Activated T-helper 17 cell treated with anti-CD3 and anti-CD28 coated beads, Interleukin-2, amount 50 U/mL, for 72 hours (primary cell): Measurements from ENCODE around the gene PLSCR3. TPM values are rescaled to one million over a fixed set of nuclear protein-coding genes. Genes with fewer than 3 reads are reported as not detected.
"Not testable (repeated sequence)": the region's sequence is repeated elsewhere in the genome, so short reads cannot be mapped to it uniquely, and the experiment has no call there.

Source experiments
- ATAC-seq: fragments of 150-1000 bp; cut with Tn5 transposase; replicated peaks from 2 replicates; pipeline ENCODE4 v1.10.0; 2021; ENCODE audit warnings: mild to moderate bottlenecking, moderate library complexity
- H3K27ac Mint-ChIP-seq: one replicate; pipeline ENCODE4 v1.8.0; 2022; ENCODE audit warnings: mixed read lengths
- H3K27me3 Mint-ChIP-seq: one replicate; pipeline ENCODE4 v1.8.0; 2022; ENCODE audit warnings: mixed read lengths
- H3K36me3 Mint-ChIP-seq: one replicate; pipeline ENCODE4 v1.8.0; 2022; ENCODE audit warnings: low read depth, mild to moderate bottlenecking, mixed read lengths
- H3K4me1 Mint-ChIP-seq: one replicate; pipeline ENCODE4 v1.8.0; 2022; ENCODE audit warnings: mixed read lengths
- H3K4me3 Mint-ChIP-seq: one replicate; pipeline ENCODE4 v1.8.0; 2022; ENCODE audit warnings: mild to moderate bottlenecking, mixed read lengths
- H3K9me3 Mint-ChIP-seq: one replicate; pipeline ENCODE4 v1.8.0; 2022; ENCODE audit warnings: mixed read lengths
- total RNA-seq, 2 donors: library from RNA; stranded (reverse); gene quantifications; one replicate each; pipeline ENCODE4 v1.2.3, GENCODE V29; 2022

Gene PLSCR3
- total RNA-seq, 2 donors from 2014 or later: 62.8 to 94.4 TPM

GRCh38 chr17:7389924-7390910, 4.1 kb downstream of the PLSCR3 start:
- Mint-ChIP-seq H3K27ac (peak overlapping the region; percentile 30), H3K4me1 (peaks cover 16% of the 10 kb centered on the region), H3K4me3 (no peak overlapping the region), H3K9me3 (no peaks in the 10 kb centered on the region), H3K36me3 (peaks cover 55% of the 10 kb centered on the region), H3K27me3 (no peaks in the 10 kb centered on the region)
- no peak for ATAC-seq

DNA sequence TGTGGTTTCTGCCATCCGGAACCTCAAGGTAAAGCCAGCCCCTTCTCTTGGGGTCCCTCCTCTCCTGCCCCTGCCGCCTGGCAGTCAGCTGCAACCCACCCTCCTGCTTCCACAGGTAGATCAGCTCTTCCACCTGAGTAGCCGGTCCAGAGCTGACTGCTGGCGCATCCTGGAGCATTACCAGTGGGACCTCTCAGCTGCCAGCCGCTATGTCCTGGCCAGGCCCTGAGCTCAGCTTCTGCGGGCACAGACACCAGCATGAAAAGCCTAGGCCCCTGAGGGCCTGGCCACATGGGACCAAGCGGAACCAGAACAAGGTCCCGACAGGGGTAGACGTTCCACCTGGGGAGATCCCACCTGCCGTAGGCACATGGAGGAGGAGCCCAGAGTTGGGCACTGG, 5.5 kb downstream of the PLSCR3 start:
- ATAC-seq: no peak
- H3K4me3 Mint-ChIP-seq: no peak overlapping the region
- peaks cover 52% of the 10 kb centered on the region for H3K36me3 Mint-ChIP-seq
- H3K27me3 Mint-ChIP-seq: no peaks in the 10 kb centered on the region
- H3K9me3 Mint-ChIP-seq: no peaks in the 10 kb centered on the region
- no peak overlapping the region for H3K27ac Mint-ChIP-seq
- peaks cover 16% of the 10 kb centered on the region for H3K4me1 Mint-ChIP-seq

DNA sequence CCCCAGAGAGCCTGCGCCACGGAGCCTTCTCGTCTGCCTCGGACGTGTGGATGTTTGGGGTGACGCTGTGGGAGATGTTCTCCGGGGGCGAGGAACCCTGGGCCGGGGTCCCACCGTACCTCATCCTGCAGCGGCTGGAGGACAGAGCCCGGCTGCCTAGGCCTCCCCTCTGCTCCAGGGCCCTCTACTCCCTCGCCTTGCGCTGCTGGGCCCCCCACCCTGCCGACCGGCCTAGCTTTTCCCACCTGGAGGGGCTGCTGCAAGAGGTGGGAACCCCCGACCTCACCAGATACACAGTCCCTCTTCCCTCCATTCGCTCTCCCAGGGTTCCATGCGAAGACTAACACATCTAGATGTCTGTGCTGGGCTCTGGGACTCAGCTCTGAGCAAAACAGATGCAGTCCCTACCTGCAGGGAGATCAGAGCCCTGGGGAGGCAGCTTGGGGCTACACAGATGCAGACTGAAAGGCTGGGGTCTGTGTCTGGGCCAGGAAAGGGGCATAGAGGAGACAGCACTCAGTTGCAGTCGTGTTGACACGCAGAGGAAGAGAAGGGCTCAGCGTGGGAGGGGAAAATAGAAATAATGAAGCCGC, 9.7 kb downstream of the PLSCR3 start:
- Mint-ChIP-seq H3K4me1 (peaks cover 16% of the 10 kb centered on the region), H3K9me3 (no peaks in the 10 kb centered on the region), H3K27me3 (peaks cover 21% of the 10 kb centered on the region), H3K27ac (peak overlapping the region; percentile 48), H3K4me3 (peak overlapping the region; percentile 77), H3K36me3 (peaks cover 12% of the 10 kb centered on the region)
- no peak for ATAC-seq

DNA sequence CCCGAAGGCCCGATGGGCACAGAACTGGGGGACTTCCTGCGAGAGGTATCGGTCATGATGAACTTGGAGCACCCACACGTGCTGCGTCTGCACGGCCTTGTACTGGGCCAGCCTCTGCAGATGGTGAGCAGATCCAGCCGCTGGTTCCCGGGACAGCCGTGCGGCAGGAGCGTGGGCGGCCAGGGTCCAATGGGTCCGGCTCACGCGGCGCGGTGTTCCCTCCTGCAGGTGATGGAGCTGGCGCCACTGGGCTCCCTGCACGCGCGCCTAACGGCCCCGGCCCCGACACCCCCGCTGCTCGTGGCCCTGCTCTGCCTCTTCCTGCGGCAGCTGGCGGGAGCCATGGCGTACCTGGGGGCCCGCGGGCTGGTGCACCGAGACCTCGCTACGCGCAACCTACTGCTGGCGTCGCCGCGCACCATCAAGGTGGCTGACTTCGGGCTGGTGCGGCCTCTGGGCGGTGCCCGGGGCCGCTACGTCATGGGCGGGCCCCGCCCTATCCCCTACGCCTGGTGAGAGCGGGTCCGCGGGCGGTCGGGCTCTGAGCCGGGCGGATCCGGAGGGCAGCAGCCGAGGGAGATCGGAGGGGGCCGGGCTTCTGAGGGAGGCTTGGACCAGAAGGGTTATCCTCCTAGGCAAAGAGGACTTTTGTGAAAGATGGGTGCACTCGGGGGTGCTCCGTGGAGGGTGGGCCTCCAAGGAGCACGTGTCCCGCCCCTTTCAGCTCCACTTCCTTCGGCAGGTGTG, 10.4 kb downstream of the PLSCR3 start:
- Mint-ChIP-seq H3K4me3 (peak overlapping the region; percentile 77), H3K9me3 (no peaks in the 10 kb centered on the region), H3K4me1 (peaks cover 13% of the 10 kb centered on the region), H3K36me3 (peaks cover 7% of the 10 kb centered on the region), H3K27ac (peak overlapping the region; percentile 48), H3K27me3 (peaks cover 27% of the 10 kb centered on the region)
- peak; percentile 99 for ATAC-seq

- H3K27ac Mint-ChIP-seq: no peak overlapping the region
- no peaks in the 10 kb centered on the region for H3K9me3 Mint-ChIP-seq
- no peak for ATAC-seq
- H3K36me3 Mint-ChIP-seq: peaks cover 7% of the 10 kb centered on the region
- peak overlapping the region; percentile 77 for H3K4me3 Mint-ChIP-seq
- peaks cover 13% of the 10 kb centered on the region for H3K4me1 Mint-ChIP-seq
- H3K27me3 Mint-ChIP-seq: peaks cover 27% of the 10 kb centered on the region
Measured at GRCh38 chr17:7383371-7383741, 11.0 kb downstream of the PLSCR3 start.

GRCh38 chr17:7382901-7383300, 11.4 kb downstream of the PLSCR3 start:
- H3K36me3 Mint-ChIP-seq: peaks cover 7% of the 10 kb centered on the region
- H3K27me3 Mint-ChIP-seq: peaks cover 27% of the 10 kb centered on the region
- peaks cover 13% of the 10 kb centered on the region for H3K4me1 Mint-ChIP-seq
- H3K27ac Mint-ChIP-seq: no peak overlapping the region
- H3K9me3 Mint-ChIP-seq: no peaks in the 10 kb centered on the region
- ATAC-seq: no peak
- peak overlapping the region; percentile 77 for H3K4me3 Mint-ChIP-seq

DNA sequence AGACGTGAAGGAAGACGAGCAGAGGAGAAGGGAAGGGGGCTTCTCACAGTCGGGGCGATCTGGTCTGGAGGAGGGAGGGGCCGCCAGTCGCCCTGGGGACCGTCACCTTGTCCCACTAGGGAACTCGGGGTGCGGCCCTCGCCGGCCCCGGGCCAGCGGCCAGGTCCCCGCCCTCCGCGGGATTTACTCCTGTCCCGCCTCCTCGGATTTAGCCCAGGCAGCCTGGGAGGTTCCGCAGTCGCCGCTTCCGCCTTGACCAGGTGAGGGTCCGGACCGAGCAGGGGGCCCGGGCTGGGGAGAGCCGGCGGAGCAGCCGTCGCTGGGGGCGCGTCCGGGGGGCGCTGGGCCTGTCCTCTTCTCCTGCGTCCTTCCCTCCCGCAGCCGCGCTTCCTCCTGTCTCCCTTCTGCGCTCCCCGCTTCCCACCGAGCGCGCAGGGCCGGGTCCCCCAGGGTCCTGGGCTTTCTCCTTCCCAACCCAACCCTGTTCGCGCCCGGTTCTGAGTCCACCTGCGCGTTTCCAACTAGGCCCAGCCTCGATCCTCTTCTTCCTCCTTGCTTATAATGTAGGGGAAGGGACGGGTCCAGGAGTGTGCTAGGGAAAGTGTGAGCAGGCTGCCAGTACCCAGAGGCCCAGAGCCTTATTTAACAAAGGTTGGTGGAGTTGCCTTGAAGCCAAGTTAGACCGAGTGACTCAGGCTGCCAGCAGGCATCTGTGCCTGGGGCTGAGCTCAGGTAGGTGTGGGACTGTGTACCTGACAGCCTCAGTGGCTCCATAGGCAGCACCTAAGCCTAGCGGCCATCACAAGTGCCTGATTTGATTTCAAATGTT, 13.3 kb downstream of the PLSCR3 start, which contains the start of gene TNK1:
Gene TNK1 (plus strand): TSS at position 235 of the 829 bp plus-strand sequence. CDS start 1,838 bp downstream, outside the sequence.
- H3K9me3 Mint-ChIP-seq: no peaks in the 10 kb centered on the region
- no peak for ATAC-seq
- H3K4me3 Mint-ChIP-seq: no peak within 1 kb of the TSS
- H3K27me3 Mint-ChIP-seq: peaks cover 31% of the 10 kb centered on the region
- H3K4me1 Mint-ChIP-seq: peaks cover 9% of the 10 kb centered on the region
- no peaks in the 10 kb centered on the region for H3K36me3 Mint-ChIP-seq
- no peak within 1 kb of the TSS for H3K27ac Mint-ChIP-seq

- no peak for ATAC-seq
- Mint-ChIP-seq H3K36me3 (no peaks in the 10 kb centered on the region), H3K27ac (no peak overlapping the region), H3K9me3 (no peaks in the 10 kb centered on the region), H3K4me1 (peaks cover 9% of the 10 kb centered on the region), H3K27me3 (peaks cover 31% of the 10 kb centered on the region), H3K4me3 (no peak overlapping the region)
Measured at GRCh38 chr17:7380321-7380720, 14.0 kb downstream of the PLSCR3 start.

- Mint-ChIP-seq H3K4me1 (peaks cover 5% of the 10 kb centered on the region), H3K27ac (no peak overlapping the region), H3K36me3 (no peaks in the 10 kb centered on the region), H3K27me3 (peaks cover 31% of the 10 kb centered on the region), H3K4me3 (no peak overlapping the region), H3K9me3 (no peaks in the 10 kb centered on the region)
- ATAC-seq: no peak
Measured at GRCh38 chr17:7379134-7379533, 15.2 kb downstream of the PLSCR3 start.

- no peak overlapping the region for H3K27ac Mint-ChIP-seq
- ATAC-seq: no peak
- H3K4me3 Mint-ChIP-seq: no peak overlapping the region
- no peaks in the 10 kb centered on the region for H3K4me1 Mint-ChIP-seq
- no peaks in the 10 kb centered on the region for H3K9me3 Mint-ChIP-seq
- H3K27me3 Mint-ChIP-seq: peaks cover 7% of the 10 kb centered on the region
- H3K36me3 Mint-ChIP-seq: no peaks in the 10 kb centered on the region
Measured at GRCh38 chr17:7374353-7374752, 20.0 kb downstream of the PLSCR3 start.

GRCh38 chr17:7370853-7371252, 23.5 kb downstream of the PLSCR3 start:
- no peaks in the 10 kb centered on the region for H3K36me3 Mint-ChIP-seq
- H3K4me3 Mint-ChIP-seq: no peak overlapping the region
- H3K9me3 Mint-ChIP-seq: no peaks in the 10 kb centered on the region
- no peaks in the 10 kb centered on the region for H3K27me3 Mint-ChIP-seq
- H3K4me1 Mint-ChIP-seq: no peaks in the 10 kb centered on the region
- no peak overlapping the region for H3K27ac Mint-ChIP-seq
- no peak for ATAC-seq

DNA sequence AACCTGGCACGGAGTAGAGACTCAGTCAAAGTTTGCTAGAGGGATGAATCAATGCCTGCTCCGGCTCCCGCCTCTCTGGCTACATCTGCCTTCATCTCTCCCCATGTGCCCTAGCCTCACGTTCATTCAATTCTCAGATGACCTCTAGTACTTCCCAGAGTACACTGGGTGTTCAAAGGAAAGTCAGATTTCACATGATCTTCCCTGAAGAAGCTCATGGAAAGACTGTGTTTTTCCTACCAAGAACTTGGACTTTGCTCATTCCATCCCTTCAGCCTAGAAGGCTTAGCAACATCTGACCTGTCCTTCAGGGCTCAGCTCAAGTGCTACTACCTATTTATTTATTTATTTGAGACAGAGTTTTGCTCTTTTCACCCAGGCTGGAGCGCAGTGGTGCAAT, 24.5 kb downstream of the PLSCR3 start:
- H3K36me3 Mint-ChIP-seq: no peaks in the 10 kb centered on the region
- H3K27ac Mint-ChIP-seq: no peak overlapping the region
- H3K27me3 Mint-ChIP-seq: no peaks in the 10 kb centered on the region
- ATAC-seq: no peak
- no peak overlapping the region for H3K4me3 Mint-ChIP-seq
- H3K4me1 Mint-ChIP-seq: no peaks in the 10 kb centered on the region
- no peaks in the 10 kb centered on the region for H3K9me3 Mint-ChIP-seq

- not testable (repeated sequence) for H3K36me3 Mint-ChIP-seq, ATAC-seq, H3K27me3 Mint-ChIP-seq, H3K9me3 Mint-ChIP-seq, H3K4me1 Mint-ChIP-seq, H3K27ac Mint-ChIP-seq, H3K4me3 Mint-ChIP-seq
Measured at GRCh38 chr17:7368599-7368994, 25.7 kb downstream of the PLSCR3 start.
